ENCODE data around the gene TMEM132C. TPM values are rescaled to one million over a fixed set of nuclear protein-coding genes. Genes with fewer than 3 reads are reported as not detected.

TMEM132C gene
- total RNA-seq, 4 donors from 2014 or later: 0.13 to 7.6 (median 0.37) TPM

- TF ChIP-seq CTCF (IDR thresholded peaks at IDR 0.05): no peak
- no peak for TF ChIP-seq POLR2A (IDR thresholded peaks at IDR 0.05)
- Histone ChIP-seq H3K36me3 (no peaks in the 10 kb centered on the region), H3K9me3 (peaks cover 0 to 4% (median 0%) of the 10 kb centered on the region in 3 donors), H3K27ac (no peak overlapping the region), H3K4me1 (no peaks in the 10 kb centered on the region), H3K27me3 (no peaks in the 10 kb centered on the region), H3K4me3 (no peak overlapping the region)
- WGBS, 2 donors: 50% methylated on average over 4 of the region's 4 CpGs
- DNase-seq: no peak
- intact Hi-C loops (cut with DNase I): no loop called here
These were observed 405.9 kb downstream of the TMEM132C start for GRCh38 chr12:128672893-128673292.

GRCh38 chr12:128675576-128675975 is 408.6 kb downstream of the TMEM132C start:
- Histone ChIP-seq H3K27ac (no peak overlapping the region), H3K4me3 (no peak overlapping the region), H3K27me3 (no peaks in the 10 kb centered on the region), H3K4me1 (no peaks in the 10 kb centered on the region), H3K9me3 (peaks cover 0 to 4% (median 0%) of the 10 kb centered on the region in 3 donors), H3K36me3 (no peaks in the 10 kb centered on the region)
- DNase-seq: no peak
- intact Hi-C loops (cut with DNase I): no loop called here
- TF ChIP-seq CTCF (IDR thresholded peaks at IDR 0.05) (no peak), POLR2A (IDR thresholded peaks at IDR 0.05) (no peak)

- no peak overlapping the region for H3K4me3 ChIP-seq
- H3K36me3 ChIP-seq: no peaks in the 10 kb centered on the region
- TF ChIP-seq CTCF (IDR thresholded peaks at IDR 0.05) (no peak), POLR2A (IDR thresholded peaks at IDR 0.05) (no peak)
- no peak overlapping the region for H3K27ac ChIP-seq
- H3K9me3 ChIP-seq: peaks cover 0 to 4% (median 0%) of the 10 kb centered on the region in 3 donors
- no peak for DNase-seq
- H3K27me3 ChIP-seq: no peaks in the 10 kb centered on the region
- intact Hi-C loops (cut with DNase I): no loop called here
- H3K4me1 ChIP-seq: peaks cover 0 to 5% (median 0%) of the 10 kb centered on the region in 3 donors
- WGBS, 2 donors: 45 to 50% methylated on average over 2 of the region's 2 CpGs
These were observed 413.6 kb downstream of the TMEM132C start for GRCh38 chr12:128680555-128680954.

GRCh38 chr12:128682548-128683275 is 415.7 kb downstream of the TMEM132C start:
- 78 to 83% methylated on average over 16 to 20 of the region's 20 CpGs for WGBS, 2 donors
- no peak overlapping the region for H3K4me3 ChIP-seq
- H3K4me1 ChIP-seq: peaks cover 0 to 5% (median 0%) of the 10 kb centered on the region in 3 donors
- intact Hi-C loops (cut with DNase I): no loop called here
- peaks cover 0 to 1% (median 0%) of the 10 kb centered on the region in 3 donors for H3K9me3 ChIP-seq
- H3K27me3 ChIP-seq: no peaks in the 10 kb centered on the region
- no peak for DNase-seq
- TF ChIP-seq CTCF (IDR thresholded peaks at IDR 0.05) (no peak), POLR2A (IDR thresholded peaks at IDR 0.05) (no peak)
- no peak overlapping the region for H3K27ac ChIP-seq
- no peaks in the 10 kb centered on the region for H3K36me3 ChIP-seq

GRCh38 chr12:128684352-128684751 is 417.4 kb downstream of the TMEM132C start:
- 44 to 61% methylated on average over 9 of the region's 9 CpGs for WGBS, 2 donors
- no peaks in the 10 kb centered on the region for H3K27me3 ChIP-seq
- peaks cover 0 to 5% (median 0%) of the 10 kb centered on the region in 3 donors for H3K4me1 ChIP-seq
- no peak overlapping the region for H3K4me3 ChIP-seq
- DNase-seq: no peak
- no peaks in the 10 kb centered on the region for H3K9me3 ChIP-seq
- no peaks in the 10 kb centered on the region for H3K36me3 ChIP-seq
- intact Hi-C loops (cut with DNase I): no loop called here
- TF ChIP-seq POLR2A (IDR thresholded peaks at IDR 0.05): no peak
- TF ChIP-seq CTCF (IDR thresholded peaks at IDR 0.05): no peak
- no peak overlapping the region for H3K27ac ChIP-seq

All from esophagus squamous epithelium (tissue), 5 donors.